Activated T-helper 1 cell treated with Interleukin-2 at 50 U/mL for 16 hours (primary cell): ENCODE results near the gene HEPACAM.

Experiments
- DNase-seq: peaks from one replicate; pipeline ENCODE4 v3.0.0-alpha.2; 2020; ENCODE audit warnings: low read depth

HEPACAM gene

GRCh38 chr11:124899383-124900145, 36.3 kb downstream of the HEPACAM start:
- DNase-seq, result no peak

GRCh38 chr11:124898711-124899110, 37.1 kb downstream of the HEPACAM start:
- no peak for DNase-seq

GRCh38 chr11:124898263-124898680, 37.6 kb downstream of the HEPACAM start:
- DNase-seq, result no peak

- no peak for DNase-seq
Measured at GRCh38 chr11:124897674-124898262, 38.1 kb downstream of the HEPACAM start, which contains the start of gene ROBO4. Gene ROBO4 (minus strand): TSS chr11:124897865. CDS start chr11:124897795, 70 bp downstream.

- no peak for DNase-seq
Measured at GRCh38 chr11:124896821-124897391, 38.9 kb downstream of the HEPACAM start.

- no peak for DNase-seq
Measured at GRCh38 chr11:124896071-124896750, 39.6 kb downstream of the HEPACAM start.

GRCh38 chr11:124895471-124895971, 40.3 kb downstream of the HEPACAM start:
- no peak for DNase-seq

- no peak for DNase-seq
Measured at GRCh38 chr11:124894606-124895430, 41.0 kb downstream of the HEPACAM start.

- no peak for DNase-seq
Measured at GRCh38 chr11:124893781-124894401, 42.0 kb downstream of the HEPACAM start.

GRCh38 chr11:124892750-124893454, 42.9 kb downstream of the HEPACAM start:
- no peak for DNase-seq

- no peak for DNase-seq
Measured at GRCh38 chr11:124892146-124892545, 43.7 kb downstream of the HEPACAM start.

- no peak for DNase-seq
Measured at GRCh38 chr11:124891373-124891861, 44.4 kb downstream of the HEPACAM start.

- DNase-seq, result no peak
Measured at GRCh38 chr11:124890683-124891372, 45.0 kb downstream of the HEPACAM start.

- no peak for DNase-seq
Measured at GRCh38 chr11:124890151-124890550, 45.7 kb downstream of the HEPACAM start.

- no peak for DNase-seq
Measured at GRCh38 chr11:124889191-124890091, 46.4 kb downstream of the HEPACAM start.

- DNase-seq, result no peak
Measured at GRCh38 chr11:124887667-124888013, 48.2 kb downstream of the HEPACAM start.

- no peak for DNase-seq
Measured at GRCh38 chr11:124886978-124887666, 48.7 kb downstream of the HEPACAM start.

- no peak for DNase-seq
Measured at GRCh38 chr11:124886476-124886875, 49.4 kb downstream of the HEPACAM start.
